ENCODE results near the gene SKOR1. TPM values are rescaled to one million over a fixed set of nuclear protein-coding genes. Genes with fewer than 3 reads are reported as not detected.

SKOR1 gene
- total RNA-seq, 4 donors from 2014 or later: 0.13 to 2.1 (median 0.25) TPM

- ATAC-seq: no peak
- Histone ChIP-seq H3K36me3 (no peaks in the 10 kb centered on the region), H3K9me3 (no peaks in the 10 kb centered on the region), H3K4me1 (no peaks in the 10 kb centered on the region), H3K27me3 (no peaks in the 10 kb centered on the region), H3K4me3 (no peak overlapping the region), H3K27ac (no peak overlapping the region)
- DNase-seq: no peak
- intact Hi-C loops (cut with DNase I; ENCODE audit: low total_unique reads) (no loop called here), in situ Hi-C loops (cut with MboI; ENCODE audit: low sequenced_read_pairs in 4 of 4) (loop anchor here in 3 of 4 donors (25.0 kb wide), 1 partner anchor 209 kb away; the partner anchor contains the start of gene PIAS1 (in 3 of the 3))
- TF ChIP-seq POLR2A (IDR thresholded peaks at IDR 0.05) (no peak), CTCF (IDR thresholded peaks at IDR 0.05 in 4 of 5, conservative IDR thresholded peaks at IDR 0.05 in 1 of 5) (no peak)
Observed at GRCh38 chr15:67853454-67853853, 28.1 kb downstream of the SKOR1 start.

- TF ChIP-seq CTCF (IDR thresholded peaks at IDR 0.05 in 4 of 5, conservative IDR thresholded peaks at IDR 0.05 in 1 of 5): no peak
- TF ChIP-seq POLR2A (IDR thresholded peaks at IDR 0.05): no peak
- in situ Hi-C loops (cut with MboI; ENCODE audit: low sequenced_read_pairs in 4 of 4): loop anchor here in 3 of 4 donors (25.0 kb wide), 1 partner anchor 208 kb away; the partner anchor contains the start of gene PIAS1 (in 3 of the 3)
- H3K4me3 ChIP-seq: no peak overlapping the region
- ATAC-seq (no peak), DNase-seq (no peak)
- no peaks in the 10 kb centered on the region for H3K9me3 ChIP-seq
- H3K36me3 ChIP-seq: no peaks in the 10 kb centered on the region
- H3K4me1 ChIP-seq: no peaks in the 10 kb centered on the region
- no peak overlapping the region for H3K27ac ChIP-seq
- no peaks in the 10 kb centered on the region for H3K27me3 ChIP-seq
- intact Hi-C loops (cut with DNase I; ENCODE audit: low total_unique reads): no loop called here
Observed at GRCh38 chr15:67854358-67854757, 29.0 kb downstream of the SKOR1 start.

GRCh38 chr15:67855842-67856241 is 30.5 kb downstream of the SKOR1 start:
- ATAC-seq: no peak
- Histone ChIP-seq H3K9me3 (no peaks in the 10 kb centered on the region), H3K36me3 (no peaks in the 10 kb centered on the region), H3K27me3 (no peaks in the 10 kb centered on the region), H3K27ac (no peak overlapping the region), H3K4me3 (no peak overlapping the region), H3K4me1 (no peaks in the 10 kb centered on the region)
- intact Hi-C loops (cut with DNase I; ENCODE audit: low total_unique reads) (no loop called here), in situ Hi-C loops (cut with MboI; ENCODE audit: low sequenced_read_pairs in 4 of 4) (loop anchor here in 3 of 4 donors (25.0 kb wide), 1 partner anchor 206 kb away; the partner anchor contains the start of gene PIAS1 (in 3 of the 3))
- no peak for DNase-seq
- no peak for TF ChIP-seq POLR2A (IDR thresholded peaks at IDR 0.05)
- TF ChIP-seq CTCF (IDR thresholded peaks at IDR 0.05 in 4 of 5, conservative IDR thresholded peaks at IDR 0.05 in 1 of 5): no peak

GRCh38 chr15:67857220-67857619 is 31.9 kb downstream of the SKOR1 start:
- ATAC-seq: no peak
- no peak overlapping the region for H3K27ac ChIP-seq
- no peak for DNase-seq
- TF ChIP-seq POLR2A (IDR thresholded peaks at IDR 0.05) (no peak), CTCF (IDR thresholded peaks at IDR 0.05 in 4 of 5, conservative IDR thresholded peaks at IDR 0.05 in 1 of 5) (no peak)
- no peaks in the 10 kb centered on the region for H3K4me1 ChIP-seq
- no peaks in the 10 kb centered on the region for H3K36me3 ChIP-seq
- no peaks in the 10 kb centered on the region for H3K9me3 ChIP-seq
- in situ Hi-C loops (cut with MboI; ENCODE audit: low sequenced_read_pairs in 4 of 4) (loop anchor here in 3 of 4 donors (25.0 kb wide), 1 partner anchor 205 kb away; the partner anchor contains the start of gene PIAS1 (in 3 of the 3)), intact Hi-C loops (cut with DNase I; ENCODE audit: low total_unique reads) (no loop called here)
- H3K27me3 ChIP-seq: no peaks in the 10 kb centered on the region
- no peak overlapping the region for H3K4me3 ChIP-seq

Measured in gastrocnemius medialis (tissue), 4 donors.